HG03066 (cell line): ENCODE results near the gene PSPN.

Experiments
- ATAC-seq: cut with Tn5 transposase; IDR thresholded peaks from one replicate; pipeline ENCODE4 v1.9.1; 2021; ENCODE audit warnings: low read depth; ENCODE audit not compliant: unreplicated experiment

Gene PSPN

DNA sequence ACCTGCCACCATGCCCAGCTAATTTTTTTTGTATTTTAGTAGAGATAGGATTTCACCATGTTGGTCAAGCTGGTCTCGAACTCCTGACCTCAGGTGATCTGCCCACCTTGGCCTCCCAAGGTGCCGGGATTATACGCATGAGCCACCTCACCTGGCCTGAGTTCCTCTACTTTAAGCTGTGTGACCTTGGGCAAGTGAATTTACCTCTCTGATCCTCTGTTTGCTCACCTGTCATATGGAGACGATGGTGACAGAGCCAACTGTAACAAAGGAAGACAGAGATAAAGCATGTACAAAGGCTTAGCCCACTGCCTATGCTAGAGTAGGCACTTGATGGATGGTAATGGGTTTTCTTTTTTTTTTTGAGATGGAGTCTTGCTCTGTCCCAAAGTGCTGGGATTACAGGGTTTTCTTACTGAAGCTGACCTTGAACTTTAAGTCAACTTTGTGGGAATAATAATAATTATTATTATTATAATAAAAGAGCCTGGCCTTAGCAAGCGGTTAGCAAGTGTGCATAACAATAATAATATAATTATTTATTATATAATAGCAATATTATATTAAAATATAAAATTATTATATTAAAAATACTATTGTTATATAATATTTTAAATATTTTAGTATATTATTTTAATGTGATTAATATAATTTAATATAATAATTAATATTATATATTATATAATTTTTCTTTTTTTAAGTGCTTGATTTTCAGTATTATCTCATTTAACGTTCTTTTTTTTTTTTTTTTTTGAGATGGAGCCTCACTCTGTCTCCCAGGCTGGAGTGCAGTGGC lies 41.0 kb downstream of the PSPN start:
- no peak for ATAC-seq

- ATAC-seq: no peak
Observed at GRCh38 chr19:6333439-6333838, 42.3 kb downstream of the PSPN start, which contains the start of gene ACER1. TSS of gene ACER1 (minus strand) at chr19:6333612. CDS start at chr19:6333551, 61 bp downstream.

GRCh38 chr19:6326815-6327214 lies 48.9 kb downstream of the PSPN start:
- no peak for ATAC-seq

DNA sequence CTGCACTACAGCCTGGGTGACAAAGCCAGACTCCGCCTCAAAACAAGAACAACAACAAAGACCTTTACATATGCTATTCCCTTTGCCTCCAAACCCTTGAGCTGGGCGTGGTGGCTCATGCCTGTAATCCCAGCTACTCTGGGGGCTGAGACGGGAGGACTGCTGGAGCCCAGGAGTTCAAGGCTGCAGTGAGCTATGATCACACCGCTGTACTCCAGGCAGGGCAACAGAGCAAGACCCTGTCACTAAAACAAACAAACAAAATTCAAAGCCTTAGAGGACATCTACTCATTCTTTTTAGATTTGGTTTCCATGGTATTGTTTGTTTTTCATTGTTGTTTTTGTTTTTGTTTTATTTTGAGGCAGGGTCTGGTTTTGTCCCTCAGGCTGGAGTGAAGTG lies 50.1 kb downstream of the PSPN start:
- no peak for ATAC-seq
